Measurements from ENCODE around the gene REXO4. TPM values are rescaled to one million over a fixed set of nuclear protein-coding genes. Genes with fewer than 3 reads are reported as not detected.

The REXO4 gene
- total and polyA plus RNA-seq, 2 of the 4 experiments (the other 2 are of a cell fraction) = 16.1 to 21.8 TPM

DNA sequence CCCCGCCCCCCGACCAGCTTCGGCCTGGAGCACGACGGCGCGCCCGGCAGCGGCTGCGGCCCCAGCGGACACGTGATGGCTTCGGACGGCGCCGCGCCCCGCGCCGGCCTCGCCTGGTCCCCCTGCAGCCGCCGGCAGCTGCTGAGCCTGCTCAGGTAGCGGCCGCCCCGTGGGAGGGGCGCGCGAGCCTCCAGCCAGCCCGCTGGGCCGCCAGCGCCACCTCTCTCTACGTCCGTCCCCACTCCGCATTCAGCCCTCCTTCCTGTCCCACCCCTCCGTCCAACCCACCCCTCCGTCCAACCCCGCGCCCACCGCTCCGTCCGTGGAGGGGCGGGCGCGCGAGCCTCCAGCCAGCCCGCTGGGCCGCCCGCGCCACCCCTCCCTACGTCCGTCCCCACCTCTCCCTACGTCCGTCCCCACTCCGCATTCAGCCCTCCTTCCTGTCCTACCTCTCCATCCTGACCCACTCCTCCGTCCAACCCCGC, 10.8 kb upstream of the REXO4 start:
- no peak overlapping the region for H2AK5ac ChIP-seq (ENCODE audit: low read depth, low read length)
- peaks cover 8% of the 10 kb centered on the region for H3K9me1 ChIP-seq (ENCODE audit: insufficient read depth, low read length)
- no peak overlapping the region for H4K8ac ChIP-seq (ENCODE audit: low read depth in 2 of 2, low read length in 2 of 2)
- H2AK9ac ChIP-seq (replicated peaks; ENCODE audit: low read depth, low read length, poor library complexity) = no peak overlapping the region
- peak overlapping the region; percentile 79 for H2AFZ ChIP-seq (replicated peaks; ENCODE audit: low read length, poor library complexity)
- peaks cover 15% of the 10 kb centered on the region for H3K27me3 ChIP-seq (ENCODE audit: control insufficient read depth, insufficient read depth, low read length)
- H4K91ac ChIP-seq (ENCODE audit: insufficient read depth, low read depth, low read length) = no peak overlapping the region
- no peak overlapping the region for H3K14ac ChIP-seq (replicated peaks; ENCODE audit: low read depth, low read length)
- CTCF ChIA-PET = no interaction called here
- TF ChIP-seq RFX5 (IDR thresholded peaks at IDR 0.05; ENCODE audit: low read depth, low read length) (no peak), CHD1 (IDR thresholded peaks at IDR 0.05; ENCODE audit: low read depth, low read length) (no peak), MXI1 (IDR thresholded peaks at IDR 0.05; ENCODE audit: borderline replicate concordance, low read depth, low read length) (no peak), ELK1 (IDR thresholded peaks at IDR 0.05; ENCODE audit: borderline replicate concordance, low read depth, low read length) (no peak), USF2 (IDR thresholded peaks at IDR 0.05; ENCODE audit: low read depth, low read length) (peak; percentile 38; the same call in 1 of the 2 replicates)
- WGBS, 2 experiments (ENCODE audit: extremely low coverage in 2 of 2, insufficient read length in 1 of 2) = 1% methylated on average over 16 of the region's 57 CpGs; no CpG with 5 or more reads in 1 of the 2 experiments
- no peaks in the 10 kb centered on the region for H3K79me1 ChIP-seq (ENCODE audit: low read depth in 1 of 2, low read length in 2 of 2)
- H4K20me1 ChIP-seq (ENCODE audit: insufficient read depth, low read length) = peaks cover under 1% of the 10 kb centered on the region; the same call in 1 of the 2 replicates
- intact Hi-C loops (cut with micrococcal nuclease) = no loop called here
- POLR2A ChIA-PET (ENCODE audit: unreplicated experiment) = no interaction called here
- ATAC-seq (ENCODE audit: low read depth) (peak; percentile 56), DNase-seq (no peak)
- no peak overlapping the region for H2BK120ac ChIP-seq (ENCODE audit: low read depth, low read length)
- no peak overlapping the region for H3K27ac ChIP-seq (ENCODE audit: insufficient read depth, low read length)
- H3K36me3 ChIP-seq (ENCODE audit: control insufficient read depth, insufficient read depth, low read length) = peaks cover 4% of the 10 kb centered on the region; the same call in 1 of the 2 replicates
- no peak overlapping the region for H2BK20ac ChIP-seq (ENCODE audit: low read depth, low read length)
- no peak overlapping the region for H3K4ac ChIP-seq (ENCODE audit: low read depth, low read length)
- no peak overlapping the region for H2BK5ac ChIP-seq (ENCODE audit: low read depth, low read length, poor library complexity, severe bottlenecking)
- H4K5ac ChIP-seq (ENCODE audit: low read depth, low read length) = no peak overlapping the region
- no TSS peak for BruUV-seq (replicated peaks)
- H3K4me3 ChIP-seq (ENCODE audit: insufficient read depth, low read depth, low read length) = peak overlapping the region; percentile 4; the same call in 1 of the 2 replicates
- peaks cover under 1% of the 10 kb centered on the region; the same call in 1 of the 2 replicates for H3K4me1 ChIP-seq (ENCODE audit: control insufficient read depth, insufficient read depth, low read length)
- no peak overlapping the region for H2BK15ac ChIP-seq (ENCODE audit: low read depth, low read length)
- dilution Hi-C loops (cut with HindIII; ENCODE audit: low sequenced_read_pairs, unreplicated experiment) = no loop called here
- no peak overlapping the region for H3K23ac ChIP-seq (ENCODE audit: low read depth, low read length)
- in situ Hi-C loops (cut with MboI; ENCODE audit: low sequenced_read_pairs) = no loop called here
- no peaks in the 10 kb centered on the region for H3K9me3 ChIP-seq (ENCODE audit: control insufficient read depth, insufficient read depth, low read length)
- H3K4me2 ChIP-seq (ENCODE audit: low read depth, low read length) = peak overlapping the region; percentile 55; the same call in 1 of the 2 replicates
- no peak overlapping the region for H3K18ac ChIP-seq (ENCODE audit: low read depth, low read length)
- H3K9ac ChIP-seq (ENCODE audit: low read depth, low read length) = no peak overlapping the region
- H3K56ac ChIP-seq (ENCODE audit: extremely low read depth, insufficient read depth, low read length) = no peak overlapping the region
